IgD-negative memory B cell (primary cell): ENCODE results near the gene RANBP3. TPM values are rescaled to one million over a fixed set of nuclear protein-coding genes. Genes with fewer than 3 reads are reported as not detected.
"Not testable (repeated sequence)": the region's sequence is repeated elsewhere in the genome, so short reads cannot be mapped to it uniquely, and the experiment has no call there.

ENCODE experiments used
- H3K27ac Mint-ChIP-seq, 3 donors: one replicate each; pipeline ENCODE4 v1.8.0; 2020 to 2022; ENCODE audit warnings: mild to moderate bottlenecking in 3 of 3, mixed read lengths in 3 of 3, moderate library complexity in 1 of 3
- H3K27me3 Mint-ChIP-seq: one replicate; pipeline ENCODE4 v1.8.0; 2021; ENCODE audit warnings: mixed read lengths
- H3K36me3 Mint-ChIP-seq: one replicate; pipeline ENCODE4 v1.8.0; 2020; ENCODE audit warnings: mild to moderate bottlenecking, mixed read lengths
- H3K4me1 Mint-ChIP-seq, 3 donors: one replicate each; pipeline ENCODE4 v1.8.0; 2020 to 2022; ENCODE audit warnings: mixed read lengths in 3 of 3, mild to moderate bottlenecking in 1 of 3
- H3K4me3 Mint-ChIP-seq, 4 donors: one replicate each; pipeline ENCODE4 v1.8.0; 2020 to 2022; ENCODE audit warnings: mild to moderate bottlenecking in 4 of 4, mixed read lengths in 4 of 4, moderate library complexity in 3 of 4
- H3K9me3 Mint-ChIP-seq, 3 donors: one replicate each; pipeline ENCODE4 v1.8.0; 2020 to 2021; ENCODE audit warnings: mixed read lengths in 3 of 3, mild to moderate bottlenecking in 1 of 3
- polyA plus RNA-seq: library from polyadenylated mRNA; unstranded; fragments of 300-500 nt; fragmentation: Illumina TruSeq; gene quantifications from one replicate; pipeline ENCODE4 v1.2.3, GENCODE V29; 2021

The RANBP3 gene
- polyA plus RNA-seq, 1 donor from 2014 or later, result 9.4 TPM

DNA sequence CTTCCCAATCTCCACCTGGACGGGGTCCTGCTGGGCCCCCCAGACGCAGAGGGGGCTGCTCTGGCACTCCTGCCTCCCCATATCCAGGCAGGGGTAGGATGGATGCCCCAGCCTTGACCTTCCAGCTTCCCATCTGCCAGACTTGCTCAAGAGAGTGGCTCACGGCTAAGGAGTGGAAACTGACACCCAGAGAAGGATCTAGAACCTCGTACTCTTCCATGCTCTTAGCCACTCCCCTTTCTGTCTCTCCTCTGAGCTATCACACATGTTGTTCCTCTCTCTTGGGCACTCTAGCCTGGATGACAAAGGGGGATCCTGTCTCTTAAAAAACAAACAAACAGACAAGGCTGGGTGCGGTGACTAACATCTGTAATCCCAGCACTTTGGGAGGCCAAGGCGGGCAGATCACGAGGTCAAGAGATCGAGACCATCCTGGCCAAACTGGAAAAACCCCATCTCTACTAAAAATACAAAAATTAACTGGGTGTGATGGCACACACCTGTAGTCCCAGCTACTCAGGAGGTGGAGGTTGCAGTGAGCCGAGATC is 95.4 kb downstream of the RANBP3 start:
- Mint-ChIP-seq H3K4me3 (peak overlapping the region in 1 of 4 donors; percentile 6), H3K36me3 (peaks cover 2% of the 10 kb centered on the region), H3K4me1 (peaks cover 0 to 4% (median 0%) of the 10 kb centered on the region in 3 donors), H3K9me3 (no peaks in the 10 kb centered on the region), H3K27me3 (peaks cover 6% of the 10 kb centered on the region), H3K27ac (peak overlapping the region in 1 of 3 donors; percentile 15)

DNA sequence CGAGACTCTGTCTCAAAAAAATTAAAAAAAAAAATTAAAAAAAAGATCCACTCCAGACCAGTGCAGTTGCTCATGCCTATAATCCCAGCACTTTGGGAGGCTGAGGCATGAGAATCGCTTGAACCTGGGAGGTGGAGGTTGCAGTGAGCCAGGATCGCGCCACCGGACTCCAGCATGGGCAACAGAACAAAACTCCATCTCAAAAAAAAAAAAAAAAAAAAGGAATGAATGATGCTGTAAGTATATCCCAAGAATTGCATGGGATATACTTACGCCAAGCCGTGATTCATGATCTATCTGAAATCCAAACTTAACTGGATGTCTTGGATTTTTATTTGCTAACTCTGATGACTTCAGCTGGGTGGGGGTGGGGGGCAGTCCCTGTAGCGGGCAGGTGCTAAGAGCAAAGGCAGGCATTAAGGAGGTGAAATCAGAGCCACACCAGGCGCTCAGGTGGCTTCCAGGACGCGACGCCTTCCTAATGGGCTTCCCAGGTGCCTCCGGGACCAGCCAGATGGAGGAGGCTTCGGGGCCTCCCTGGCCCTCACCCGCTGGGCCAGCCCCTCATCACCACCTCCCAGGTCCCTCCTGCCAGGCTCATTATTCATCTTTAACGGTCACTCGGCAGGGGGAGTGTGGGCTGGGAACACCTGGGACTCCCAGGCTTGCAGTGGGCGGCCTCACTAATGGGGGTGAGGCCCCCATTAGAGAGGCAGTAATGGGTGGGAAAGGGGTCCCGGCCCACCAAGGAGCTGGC is 96.2 kb downstream of the RANBP3 start:
- no peaks in the 10 kb centered on the region for H3K9me3 Mint-ChIP-seq
- H3K4me3 Mint-ChIP-seq, result no peak overlapping the region
- peaks cover 0 to 4% (median 0%) of the 10 kb centered on the region in 3 donors for H3K4me1 Mint-ChIP-seq
- peaks cover 6% of the 10 kb centered on the region for H3K27me3 Mint-ChIP-seq
- H3K27ac Mint-ChIP-seq, result no peak overlapping the region
- H3K36me3 Mint-ChIP-seq, result peaks cover 2% of the 10 kb centered on the region

DNA sequence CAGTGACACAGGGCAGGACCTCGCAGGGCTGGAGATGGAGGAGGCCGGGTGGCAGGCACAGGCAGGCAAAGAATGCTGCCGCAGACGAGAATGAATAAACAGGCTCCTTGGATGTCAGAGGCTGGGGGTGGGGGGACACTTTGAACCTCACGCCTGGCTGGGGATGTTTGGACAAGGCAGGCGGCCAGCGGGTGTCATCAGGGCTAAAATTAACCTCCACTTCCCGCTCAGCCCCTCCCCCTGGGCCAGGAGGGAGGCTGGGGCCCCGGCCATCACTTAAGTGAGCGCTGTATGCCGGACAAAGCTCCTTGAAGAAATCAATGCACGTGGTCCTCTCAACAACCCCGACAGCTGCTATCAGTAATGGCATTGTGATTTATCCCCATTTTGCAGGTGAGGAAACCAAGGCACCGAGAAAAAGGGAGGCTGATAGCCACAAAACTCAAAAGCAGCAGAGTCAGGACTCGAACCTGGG is 97.3 kb downstream of the RANBP3 start:
- H3K9me3 Mint-ChIP-seq, result no peaks in the 10 kb centered on the region
- no peak overlapping the region for H3K27ac Mint-ChIP-seq
- H3K36me3 Mint-ChIP-seq, result peaks cover 2% of the 10 kb centered on the region
- peaks cover 0 to 4% (median 0%) of the 10 kb centered on the region in 3 donors for H3K4me1 Mint-ChIP-seq
- no peak overlapping the region for H3K4me3 Mint-ChIP-seq
- H3K27me3 Mint-ChIP-seq, result peaks cover 6% of the 10 kb centered on the region

DNA sequence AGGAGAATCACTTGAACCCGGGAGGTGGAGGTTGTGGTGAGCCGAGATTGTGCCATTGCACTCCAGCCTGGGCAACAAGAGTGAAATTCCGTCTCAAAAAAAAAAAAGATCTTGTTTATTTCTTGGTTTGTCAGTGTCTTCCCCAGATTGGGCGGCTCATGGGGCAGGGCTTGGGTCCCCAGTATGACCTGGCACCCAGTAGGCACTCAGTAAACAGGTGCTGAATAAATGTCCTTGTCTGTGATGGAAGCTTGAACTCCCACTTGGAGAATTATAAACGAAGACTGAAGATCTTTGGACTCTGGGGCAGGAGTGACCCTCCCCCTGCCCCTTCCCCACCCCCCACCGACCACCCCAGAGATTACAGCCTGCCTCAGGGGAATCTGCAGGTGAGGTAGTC is 97.7 kb downstream of the RANBP3 start:
- H3K27ac Mint-ChIP-seq, result no peak overlapping the region
- H3K4me1 Mint-ChIP-seq, result peaks cover 0 to under 1% (median 0%) of the 10 kb centered on the region in 3 donors
- H3K27me3 Mint-ChIP-seq, result peaks cover 6% of the 10 kb centered on the region
- H3K9me3 Mint-ChIP-seq, result no peaks in the 10 kb centered on the region
- H3K36me3 Mint-ChIP-seq, result peaks cover under 1% of the 10 kb centered on the region
- H3K4me3 Mint-ChIP-seq, result no peak overlapping the region

DNA sequence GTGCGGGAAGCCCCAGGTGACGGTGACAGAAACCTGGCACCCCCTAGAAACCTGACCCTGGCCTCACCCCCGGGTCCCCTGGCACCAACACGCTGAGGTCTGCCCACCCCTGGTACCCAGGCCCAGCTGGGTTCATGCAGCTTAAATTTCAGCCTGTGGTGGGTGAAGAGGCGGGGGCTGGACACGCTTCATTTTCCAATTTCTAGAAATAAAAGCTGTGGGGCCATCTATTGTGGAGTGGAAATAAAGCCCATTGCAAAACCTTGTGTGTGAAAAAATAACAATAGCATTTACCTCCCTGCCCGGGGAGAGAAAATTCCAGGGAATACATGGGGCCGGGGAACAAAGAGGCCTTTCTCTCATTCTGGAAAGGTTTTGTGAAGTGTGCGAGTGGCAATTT is 100.1 kb downstream of the RANBP3 start:
- no peaks in the 10 kb centered on the region for H3K9me3 Mint-ChIP-seq
- H3K27ac Mint-ChIP-seq, result no peak overlapping the region
- peaks cover 9% of the 10 kb centered on the region for H3K27me3 Mint-ChIP-seq
- H3K4me1 Mint-ChIP-seq, result no peaks in the 10 kb centered on the region
- H3K36me3 Mint-ChIP-seq, result no peaks in the 10 kb centered on the region
- no peak overlapping the region for H3K4me3 Mint-ChIP-seq

DNA sequence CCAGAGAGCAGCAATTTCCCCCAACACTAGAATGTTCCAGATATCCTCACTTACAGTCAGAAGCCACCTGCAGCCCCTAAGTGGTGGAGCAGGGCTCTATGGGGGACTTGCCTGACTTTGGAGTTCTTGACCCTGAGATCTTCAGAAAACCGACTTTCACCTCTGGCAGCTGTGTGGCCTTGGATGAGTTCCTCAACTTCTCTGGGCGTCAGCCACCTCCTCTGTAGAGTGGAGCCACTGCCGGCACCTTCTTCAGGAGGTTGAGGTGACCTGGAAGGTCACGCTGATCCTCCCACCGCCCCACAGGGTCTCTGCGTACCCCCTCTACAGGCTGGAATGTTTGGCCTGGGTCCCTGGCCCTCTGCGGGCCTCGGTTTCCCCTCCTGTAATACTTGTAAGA is 100.5 kb downstream of the RANBP3 start:
- no peaks in the 10 kb centered on the region for H3K36me3 Mint-ChIP-seq
- no peak overlapping the region for H3K27ac Mint-ChIP-seq

DNA sequence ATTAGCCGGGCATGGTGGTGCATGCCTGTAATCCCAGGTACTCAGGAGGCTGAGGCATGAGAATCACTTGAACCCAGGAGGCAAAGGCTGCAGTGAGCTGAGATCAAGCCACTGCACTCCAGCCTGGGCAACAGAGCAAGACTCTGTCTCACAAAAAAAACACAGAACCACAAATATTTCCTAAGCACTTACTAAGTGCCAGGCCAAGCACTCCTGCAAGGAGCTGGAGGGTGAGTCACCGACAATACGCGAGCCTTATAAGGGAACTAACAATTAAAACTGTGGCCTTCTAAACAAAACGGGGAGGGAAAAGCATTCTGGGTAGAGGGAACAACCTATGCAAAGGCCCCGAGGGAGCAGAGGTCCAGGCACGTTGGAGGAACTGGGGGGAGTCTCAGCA is 103.4 kb downstream of the RANBP3 start:
- H3K36me3 Mint-ChIP-seq, H3K4me3 Mint-ChIP-seq, H3K27me3 Mint-ChIP-seq, H3K27ac Mint-ChIP-seq, H3K4me1 Mint-ChIP-seq, H3K9me3 Mint-ChIP-seq: not testable (repeated sequence)

More for the DNA sequence above, 100.5 kb downstream of the RANBP3 start:
- Mint-ChIP-seq H3K4me1 (no peaks in the 10 kb centered on the region), H3K9me3 (no peaks in the 10 kb centered on the region), H3K4me3 (no peak overlapping the region), H3K27me3 (peaks cover 9% of the 10 kb centered on the region)

DNA sequence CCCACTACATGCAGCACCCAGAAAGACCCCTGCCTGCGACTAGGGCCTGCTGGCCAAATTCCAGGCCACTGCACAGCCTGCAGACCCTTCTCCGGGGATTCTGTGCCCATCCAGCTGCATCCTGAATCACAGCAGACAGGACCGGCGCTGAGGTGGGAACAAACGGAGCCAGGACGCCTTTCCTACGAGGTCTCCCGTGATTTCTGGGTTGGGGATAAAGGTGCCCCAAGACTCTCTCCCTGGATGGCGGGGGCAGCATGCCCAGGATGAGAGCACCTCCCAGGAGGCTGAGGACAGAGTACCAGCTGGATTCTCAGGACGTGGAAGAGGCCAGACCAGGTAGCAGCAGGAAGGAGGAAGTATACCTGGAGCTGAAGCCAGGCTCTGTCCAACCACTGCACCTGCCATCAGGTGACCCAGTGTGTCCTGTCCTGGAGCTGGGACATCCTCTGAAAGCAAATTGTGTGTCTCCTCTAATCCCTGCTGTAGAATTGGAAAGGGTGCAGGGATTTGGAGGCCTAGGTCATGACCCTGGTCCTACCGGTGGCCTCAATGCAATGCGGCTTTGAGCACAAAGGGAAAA is 104.2 kb downstream of the RANBP3 start:
- peaks cover 0 to 2% (median 0%) of the 10 kb centered on the region in 3 donors for H3K9me3 Mint-ChIP-seq
- no peaks in the 10 kb centered on the region for H3K4me1 Mint-ChIP-seq
- no peak overlapping the region for H3K4me3 Mint-ChIP-seq
- H3K36me3 Mint-ChIP-seq, result no peaks in the 10 kb centered on the region
- H3K27ac Mint-ChIP-seq, result no peak overlapping the region
- H3K27me3 Mint-ChIP-seq, result peaks cover 6% of the 10 kb centered on the region

DNA sequence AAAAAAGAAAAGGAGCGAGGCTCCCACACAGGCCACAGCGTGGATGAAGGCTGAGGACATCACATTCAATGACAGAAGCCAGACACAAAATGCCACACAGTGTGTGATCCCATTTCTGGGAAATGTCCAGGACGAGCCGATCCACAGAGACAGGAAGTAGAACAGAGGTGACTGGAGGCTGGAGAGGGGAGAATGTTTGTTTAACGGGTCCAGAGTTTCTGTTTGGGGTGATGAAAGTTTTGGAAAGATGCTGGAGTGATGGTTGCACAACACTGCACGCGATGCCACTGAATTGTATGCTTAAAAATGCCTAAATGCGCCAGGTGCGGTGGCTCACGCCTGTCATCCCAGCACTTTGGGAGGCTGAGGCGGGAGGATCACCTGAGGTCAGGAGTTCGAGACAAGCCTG is 107.0 kb downstream of the RANBP3 start:
- Mint-ChIP-seq H3K4me3 (no peak overlapping the region), H3K4me1 (no peaks in the 10 kb centered on the region), H3K36me3 (peaks cover 1% of the 10 kb centered on the region), H3K27me3 (peaks cover 6% of the 10 kb centered on the region), H3K9me3 (peaks cover 0 to 2% (median 0%) of the 10 kb centered on the region in 3 donors), H3K27ac (no peak overlapping the region)

DNA sequence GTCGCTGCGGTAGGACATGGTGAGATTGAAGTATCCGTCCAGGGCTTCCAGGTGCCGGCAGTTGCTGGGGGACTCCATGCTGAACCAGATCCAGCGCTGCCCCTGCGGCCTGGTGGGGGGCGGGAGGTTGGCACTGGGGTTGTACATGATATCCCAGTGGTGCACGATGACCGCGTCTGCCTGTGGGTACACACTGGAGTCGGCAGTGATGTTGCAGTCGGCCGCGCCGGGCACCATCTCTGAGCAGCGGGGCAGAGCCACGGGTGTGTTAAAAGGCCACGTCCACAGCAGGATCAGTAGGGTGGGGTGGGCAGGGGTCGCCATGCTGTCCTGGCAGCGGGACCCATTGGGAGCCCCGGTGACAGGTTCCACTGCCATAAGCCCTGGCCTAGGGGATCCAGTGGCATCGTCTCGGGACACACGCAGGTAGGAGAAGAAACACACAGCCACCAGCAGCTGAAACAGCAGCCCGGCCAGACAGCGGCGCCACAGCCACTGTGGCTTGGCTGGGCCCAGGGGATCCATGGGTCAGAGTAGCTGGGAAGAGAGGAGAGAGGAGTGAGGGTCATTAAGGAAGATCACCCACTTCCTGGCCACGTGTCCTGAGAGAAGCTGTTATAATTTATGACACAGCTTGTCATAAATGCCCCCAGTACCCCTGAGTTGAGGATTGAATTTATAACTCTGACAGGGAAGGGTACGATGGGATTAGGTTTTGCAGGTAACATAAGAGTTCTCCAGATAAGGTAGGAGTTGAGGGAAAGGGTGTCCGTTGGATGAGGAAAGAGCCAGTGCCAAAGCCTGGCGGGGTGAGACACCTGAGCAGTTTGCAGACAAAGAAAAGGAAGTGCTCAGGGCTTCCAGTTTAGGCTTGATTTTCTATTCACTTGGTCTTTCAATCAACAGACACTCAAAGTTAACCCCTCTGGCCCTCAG is 110.5 kb downstream of the RANBP3 start:
- Mint-ChIP-seq H3K4me3 (no peak overlapping the region), H3K9me3 (peaks cover 0 to 2% (median 0%) of the 10 kb centered on the region in 3 donors), H3K36me3 (peaks cover 1% of the 10 kb centered on the region), H3K27me3 (peaks cover 5% of the 10 kb centered on the region), H3K4me1 (no peaks in the 10 kb centered on the region), H3K27ac (no peak overlapping the region)

Other genes starting within 250 kb of the RANBP3 start
- not detected for gene PRR22, start 193.4 kb downstream of the RANBP3 start, polyA plus RNA-seq
- gene DUS3L, start 187.0 kb downstream of the RANBP3 start, polyA plus RNA-seq, result 35.2 TPM
- not detected for gene NRTN, start 173.1 kb downstream of the RANBP3 start, polyA plus RNA-seq
- 0.55 TPM for gene FUT6, start 138.4 kb downstream of the RANBP3 start, polyA plus RNA-seq
- gene FUT3, start 126.7 kb downstream of the RANBP3 start, polyA plus RNA-seq, result not detected
- gene FUT5, start 107.6 kb downstream of the RANBP3 start, polyA plus RNA-seq, result not detected
- 371 TPM for gene NDUFA11, start 74.3 kb downstream of the RANBP3 start, polyA plus RNA-seq
- 4.2 TPM for gene VMAC, start 73.3 kb downstream of the RANBP3 start, polyA plus RNA-seq
- 3.7 TPM for gene CAPS, start 63.9 kb downstream of the RANBP3 start, polyA plus RNA-seq
- 3.1 TPM for gene RFX2, start 132.4 kb upstream of the RANBP3 start, polyA plus RNA-seq
- not detected for gene ACSBG2, start 157.5 kb upstream of the RANBP3 start, polyA plus RNA-seq